ENCODE results near the gene PVALEF.

PVALEF gene

GRCh38 chr17:81163703-81164370 lies 1.5 kb upstream of the PVALEF start:
- FAIRE-seq = no peak

GRCh38 chr17:81164371-81165245 lies 699 bp upstream of the PVALEF start:
- no peak for FAIRE-seq

- FAIRE-seq = no peak
These were observed 756 bp downstream of the PVALEF start, which contains the start of gene AATK for GRCh38 chr17:81166033-81166492. TSS of gene AATK (minus strand) at chr17:81166221. CDS start at chr17:81165992, 229 bp downstream.

GRCh38 chr17:81167194-81167524 lies 1.9 kb downstream of the PVALEF start:
- no peak for FAIRE-seq

GRCh38 chr17:81167638-81168037 lies 2.3 kb downstream of the PVALEF start:
- no peak for FAIRE-seq

GRCh38 chr17:81169870-81170309 lies 4.6 kb downstream of the PVALEF start:
- FAIRE-seq = no peak

GRCh38 chr17:81170727-81171494 lies 5.6 kb downstream of the PVALEF start:
- no peak for FAIRE-seq

- FAIRE-seq = no peak
These were observed 6.6 kb downstream of the PVALEF start for GRCh38 chr17:81171941-81172340.

- no peak for FAIRE-seq
These were observed 7.9 kb downstream of the PVALEF start for GRCh38 chr17:81173052-81173761.

- FAIRE-seq = no peak
These were observed 8.5 kb downstream of the PVALEF start for GRCh38 chr17:81173762-81174155.

- FAIRE-seq = no peak
These were observed 11.4 kb downstream of the PVALEF start for GRCh38 chr17:81176666-81177065.

GRCh38 chr17:81178136-81179091 lies 13.1 kb downstream of the PVALEF start:
- FAIRE-seq = no peak

- no peak for FAIRE-seq
These were observed 13.9 kb downstream of the PVALEF start for GRCh38 chr17:81179220-81179619.

GRCh38 chr17:81179861-81180260 lies 14.6 kb downstream of the PVALEF start:
- no peak for FAIRE-seq

- no peak for FAIRE-seq
These were observed 15.8 kb downstream of the PVALEF start for GRCh38 chr17:81180836-81181810.

GRCh38 chr17:81181811-81182185 lies 16.5 kb downstream of the PVALEF start:
- no peak for FAIRE-seq

- FAIRE-seq = no peak
These were observed 17.3 kb downstream of the PVALEF start for GRCh38 chr17:81182596-81182995.

GRCh38 chr17:81183316-81183715 lies 18.0 kb downstream of the PVALEF start:
- no peak for FAIRE-seq

GRCh38 chr17:81183807-81184206 lies 18.5 kb downstream of the PVALEF start:
- FAIRE-seq = no peak

GRCh38 chr17:81184555-81184954 lies 19.2 kb downstream of the PVALEF start:
- no peak for FAIRE-seq
